Measurements from ENCODE around the gene REM1. TPM values are rescaled to one million over a fixed set of nuclear protein-coding genes. Genes with fewer than 3 reads are reported as not detected.
"Not testable (repeated sequence)": the region's sequence is repeated elsewhere in the genome, so short reads cannot be mapped to it uniquely, and the experiment has no call there.

REM1 gene
- polyA plus RNA-seq, 4 donors, result 0.81 to 1.8 (median 0.90) TPM; not detected in 1

DNA sequence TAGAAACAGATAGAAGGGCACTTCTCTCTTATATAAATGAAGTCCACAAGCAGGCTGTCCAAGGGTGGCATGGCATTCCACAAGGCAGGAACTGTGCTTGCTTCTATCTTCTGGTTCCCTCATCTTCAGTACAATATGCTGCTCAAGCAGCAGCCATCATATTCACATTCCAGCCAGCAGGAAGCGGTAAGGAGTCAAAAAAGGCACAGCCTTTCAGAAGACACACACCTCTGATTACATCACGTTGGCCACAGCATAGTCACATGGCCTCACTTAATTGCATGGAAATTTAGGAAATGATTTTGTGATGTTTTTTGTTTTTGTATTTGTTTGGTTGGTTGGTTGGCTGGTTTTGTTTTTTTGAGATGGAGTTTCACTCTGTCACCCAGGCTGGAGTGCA lies 19.0 kb downstream of the REM1 start:
- FAIRE-seq, result no peak

DNA sequence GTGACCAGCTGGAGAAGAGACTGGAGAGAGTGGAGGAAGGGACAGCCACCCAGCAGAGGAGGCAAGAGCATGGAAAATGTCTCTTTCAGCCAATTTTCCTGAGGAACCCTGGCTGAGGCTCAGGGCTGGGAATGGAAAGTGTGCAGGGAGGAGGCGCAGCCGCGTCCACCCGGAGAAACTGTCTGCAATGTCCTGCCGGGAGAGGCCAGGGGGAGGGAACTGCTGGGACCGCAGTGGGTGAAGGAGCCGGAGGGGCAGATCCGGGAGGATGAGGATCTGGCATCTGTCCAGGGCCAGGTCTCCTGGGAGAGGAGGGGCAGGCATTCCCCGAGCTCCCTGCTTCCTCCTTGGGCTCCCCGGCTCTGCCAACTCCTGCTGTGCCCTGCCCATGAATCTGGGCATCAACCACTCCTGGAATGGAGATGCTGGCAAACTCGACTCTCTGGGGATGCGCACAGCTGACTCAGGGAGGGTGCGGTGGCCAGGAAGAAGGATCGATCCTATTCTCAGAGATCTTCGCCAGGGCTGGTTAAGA lies 21.7 kb downstream of the REM1 start:
- Histone ChIP-seq H3K4me1 (ENCODE audit: control insufficient read depth in 3 of 3, insufficient read depth in 2 of 3, low read depth in 1 of 3, low read length in 2 of 3) (no peaks in the 10 kb centered on the region), H3K9me3 (ENCODE audit: control insufficient read depth in 2 of 2, insufficient read depth in 1 of 2, low read depth in 1 of 2, low read length in 1 of 2) (no peaks in the 10 kb centered on the region), H3K27me3 (ENCODE audit: control insufficient read depth in 3 of 3, insufficient read depth in 3 of 3, low read length in 3 of 3) (no peaks in the 10 kb centered on the region), H3K27ac (ENCODE audit: low read depth in 1 of 3, low read length in 2 of 3) (peak overlapping the region in 2 of 3 donors; percentile 56 to 72), H3K36me3 (ENCODE audit: control insufficient read depth in 3 of 3, insufficient read depth in 2 of 3, low read depth in 1 of 3, low read length in 3 of 3) (no peaks in the 10 kb centered on the region), H3K4me3 (ENCODE audit: low read depth in 1 of 3, low read length in 3 of 3) (no peak overlapping the region)
- DNase-seq, result peak in 1 of 2 donors; percentile 36
- FAIRE-seq, result no peak
- WGBS, 3 donors, result 40 to 52% (median 46%) methylated on average over 15 of the region's 15 CpGs

More for the DNA sequence above, 19.0 kb downstream of the REM1 start:
- peak in 1 of 2 donors; percentile 11 for DNase-seq
- H3K36me3 ChIP-seq (ENCODE audit: control insufficient read depth in 3 of 3, insufficient read depth in 2 of 3, low read depth in 1 of 3, low read length in 3 of 3), result no peaks in the 10 kb centered on the region
- no peaks in the 10 kb centered on the region for H3K4me1 ChIP-seq (ENCODE audit: control insufficient read depth in 3 of 3, insufficient read depth in 2 of 3, low read depth in 1 of 3, low read length in 2 of 3)
- no peak overlapping the region for H3K27ac ChIP-seq (ENCODE audit: low read depth in 1 of 3, low read length in 2 of 3)
- no peaks in the 10 kb centered on the region for H3K27me3 ChIP-seq (ENCODE audit: control insufficient read depth in 3 of 3, insufficient read depth in 3 of 3, low read length in 3 of 3)
- no peaks in the 10 kb centered on the region for H3K9me3 ChIP-seq (ENCODE audit: control insufficient read depth in 2 of 2, insufficient read depth in 1 of 2, low read depth in 1 of 2, low read length in 1 of 2)
- no peak overlapping the region for H3K4me3 ChIP-seq (ENCODE audit: low read depth in 1 of 3, low read length in 3 of 3)
- WGBS, 3 donors, result 41 to 51% (median 44%) methylated on average over 2 of the region's 2 CpGs

DNA sequence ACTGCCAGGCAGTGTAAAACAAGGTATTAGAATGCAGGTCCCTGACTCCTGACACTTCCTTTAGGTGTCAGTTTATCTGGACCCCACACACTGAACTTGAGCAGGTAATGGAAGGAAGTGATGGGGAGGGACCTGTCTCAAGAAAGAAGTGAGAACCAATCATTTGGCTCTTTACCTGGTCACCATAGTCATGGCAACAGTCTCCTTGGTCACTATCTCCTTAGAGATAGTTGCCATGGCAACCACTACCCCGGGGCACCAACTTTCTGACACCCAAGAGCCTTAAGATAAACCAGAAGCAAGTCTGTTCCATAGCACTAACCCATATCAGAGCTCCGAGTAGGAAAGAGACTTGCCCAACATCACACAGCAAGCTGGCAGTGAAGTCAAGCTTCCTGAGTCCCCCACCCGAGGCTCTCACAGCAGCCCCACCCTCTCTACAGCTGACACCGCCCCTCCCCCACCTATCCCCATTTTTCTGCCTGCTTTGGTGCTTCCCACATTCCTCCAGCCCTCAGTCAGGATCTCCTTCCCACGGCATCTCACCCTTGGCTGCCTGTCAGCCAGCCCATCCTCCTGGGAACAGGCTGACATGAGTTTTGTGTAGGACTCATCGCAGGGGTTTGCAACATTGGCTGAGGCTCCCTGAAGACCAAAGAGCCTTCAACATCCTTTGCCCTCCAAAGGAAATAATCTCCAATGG lies 22.9 kb downstream of the REM1 start:
- Histone ChIP-seq H3K27me3 (ENCODE audit: control insufficient read depth in 3 of 3, insufficient read depth in 3 of 3, low read length in 3 of 3) (no peaks in the 10 kb centered on the region), H3K9me3 (ENCODE audit: control insufficient read depth in 2 of 2, insufficient read depth in 1 of 2, low read depth in 1 of 2, low read length in 1 of 2) (no peaks in the 10 kb centered on the region), H3K4me1 (ENCODE audit: control insufficient read depth in 3 of 3, insufficient read depth in 2 of 3, low read depth in 1 of 3, low read length in 2 of 3) (no peaks in the 10 kb centered on the region), H3K4me3 (ENCODE audit: low read depth in 1 of 3, low read length in 3 of 3) (no peak overlapping the region), H3K27ac (ENCODE audit: low read depth in 1 of 3, low read length in 2 of 3) (no peak overlapping the region), H3K36me3 (ENCODE audit: control insufficient read depth in 3 of 3, insufficient read depth in 2 of 3, low read depth in 1 of 3, low read length in 3 of 3) (no peaks in the 10 kb centered on the region)
- WGBS, 3 donors, result 22 to 35% (median 32%) methylated on average over 6 of the region's 6 CpGs
- DNase-seq, result no peak
- no peak for FAIRE-seq

DNA sequence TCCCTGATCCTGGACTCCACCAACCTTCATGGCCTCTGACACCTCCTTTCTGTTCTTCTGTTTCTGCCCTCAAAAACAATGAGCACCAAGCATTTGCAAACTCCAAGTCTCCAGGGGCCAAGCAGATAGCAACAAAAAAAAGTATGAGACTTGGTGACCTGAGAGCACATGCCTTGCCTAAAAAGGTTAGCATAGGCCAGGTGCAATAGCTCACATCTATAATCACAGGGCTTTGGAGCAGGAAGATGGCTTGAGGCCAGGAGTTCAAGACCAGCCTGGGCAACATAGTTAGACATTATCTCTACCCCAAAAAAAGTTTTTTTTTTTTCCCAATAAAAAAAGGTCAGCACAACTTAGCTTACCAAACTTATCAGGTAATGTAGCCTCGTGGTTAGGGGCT lies 25.4 kb downstream of the REM1 start:
- no peaks in the 10 kb centered on the region for H3K4me1 ChIP-seq (ENCODE audit: control insufficient read depth in 3 of 3, insufficient read depth in 2 of 3, low read depth in 1 of 3, low read length in 2 of 3)
- no peak overlapping the region for H3K27ac ChIP-seq (ENCODE audit: low read depth in 1 of 3, low read length in 2 of 3)
- H3K36me3 ChIP-seq (ENCODE audit: control insufficient read depth in 3 of 3, insufficient read depth in 2 of 3, low read depth in 1 of 3, low read length in 3 of 3), result no peaks in the 10 kb centered on the region
- FAIRE-seq (no peak), DNase-seq (no peak)
- H3K4me3 ChIP-seq (ENCODE audit: low read depth in 1 of 3, low read length in 3 of 3), result no peak overlapping the region
- WGBS, 3 donors, result 0 to 51% (median 18%) methylated on average over 1 of the region's 1 CpG
- no peaks in the 10 kb centered on the region for H3K27me3 ChIP-seq (ENCODE audit: control insufficient read depth in 3 of 3, insufficient read depth in 3 of 3, low read length in 3 of 3)
- H3K9me3 ChIP-seq (ENCODE audit: control insufficient read depth in 2 of 2, insufficient read depth in 1 of 2, low read depth in 1 of 2, low read length in 1 of 2), result no peaks in the 10 kb centered on the region

DNA sequence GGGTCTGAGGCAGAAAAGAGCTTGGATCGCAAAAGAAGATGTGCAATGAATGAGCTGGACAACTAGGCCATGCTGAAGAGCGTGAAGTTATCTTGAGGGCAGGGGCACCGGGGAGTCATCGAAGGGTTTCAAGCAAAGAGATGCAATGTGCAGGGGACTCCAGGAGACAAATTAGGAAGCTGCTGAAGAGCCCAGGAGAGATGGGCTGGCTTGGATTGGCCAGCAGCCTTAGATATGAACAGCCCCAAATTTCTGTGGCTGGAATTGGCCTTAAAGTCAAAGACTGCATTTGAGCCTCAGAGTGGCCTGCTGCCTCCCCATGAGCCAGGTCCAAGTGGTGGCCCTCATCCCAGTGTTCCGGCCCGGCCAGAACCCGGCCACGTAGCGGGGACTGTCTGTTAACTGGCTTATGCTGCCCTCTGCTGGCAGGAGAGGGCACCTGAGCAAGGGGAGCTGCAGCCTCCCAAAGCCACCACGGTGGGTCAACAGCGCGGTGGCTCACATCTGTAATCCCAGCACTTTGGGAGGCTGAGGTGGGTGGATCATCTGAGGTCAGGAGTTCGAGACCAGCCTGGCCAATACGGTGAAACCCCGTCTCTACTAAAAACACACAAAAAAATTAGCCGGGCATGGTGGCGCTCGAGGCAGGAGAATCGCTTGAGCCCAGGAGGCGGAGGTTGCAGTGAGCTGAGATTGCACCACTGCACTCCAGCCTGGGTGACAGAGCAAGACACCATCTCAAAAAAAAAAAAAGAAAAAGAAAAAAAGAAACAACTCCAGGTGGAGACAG lies 28.0 kb downstream of the REM1 start:
- not testable (repeated sequence) for H3K4me1 ChIP-seq (ENCODE audit: control insufficient read depth in 3 of 3, insufficient read depth in 2 of 3, low read depth in 1 of 3, low read length in 2 of 3); H3K27ac ChIP-seq (ENCODE audit: low read depth in 1 of 3, low read length in 2 of 3); H3K4me3 ChIP-seq (ENCODE audit: low read depth in 1 of 3, low read length in 3 of 3); H3K9me3 ChIP-seq (ENCODE audit: control insufficient read depth in 2 of 2, insufficient read depth in 1 of 2, low read depth in 1 of 2, low read length in 1 of 2); H3K27me3 ChIP-seq (ENCODE audit: control insufficient read depth in 3 of 3, insufficient read depth in 3 of 3, low read length in 3 of 3); H3K36me3 ChIP-seq (ENCODE audit: control insufficient read depth in 3 of 3, insufficient read depth in 2 of 3, low read depth in 1 of 3, low read length in 3 of 3); FAIRE-seq
- peak; percentile 73 to 82 for DNase-seq
- WGBS, 3 donors, result 30 to 34% (median 31%) methylated on average over 20 of the region's 20 CpGs

DNA sequence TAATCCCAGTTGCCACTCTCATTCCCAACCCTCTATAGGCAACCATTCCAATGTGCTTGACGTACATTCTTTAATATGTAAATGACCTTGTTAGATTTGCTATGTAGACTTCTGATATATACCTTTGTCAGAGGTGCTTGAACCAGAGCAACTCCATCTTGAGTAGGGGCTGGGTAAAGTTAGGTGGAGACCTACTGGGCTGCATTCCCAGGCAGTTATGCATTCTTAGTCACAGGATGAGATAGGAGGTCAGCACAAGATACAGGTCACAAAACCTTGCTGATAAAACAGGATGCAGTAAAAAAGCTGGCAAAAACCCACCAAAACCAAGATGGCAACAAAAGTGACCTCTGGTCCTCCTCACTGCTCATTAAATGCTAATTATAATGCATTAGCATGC lies 30.8 kb downstream of the REM1 start:
- Histone ChIP-seq H3K36me3 (ENCODE audit: control insufficient read depth in 3 of 3, insufficient read depth in 2 of 3, low read depth in 1 of 3, low read length in 3 of 3) (no peaks in the 10 kb centered on the region), H3K27ac (ENCODE audit: low read depth in 1 of 3, low read length in 2 of 3) (no peak overlapping the region), H3K4me1 (ENCODE audit: control insufficient read depth in 3 of 3, insufficient read depth in 2 of 3, low read depth in 1 of 3, low read length in 2 of 3) (no peaks in the 10 kb centered on the region), H3K9me3 (ENCODE audit: control insufficient read depth in 2 of 2, insufficient read depth in 1 of 2, low read depth in 1 of 2, low read length in 1 of 2) (peaks cover 0 to 4% of the 10 kb centered on the region in 2 donors), H3K27me3 (ENCODE audit: control insufficient read depth in 3 of 3, insufficient read depth in 3 of 3, low read length in 3 of 3) (peaks cover 0 to 3% (median 0%) of the 10 kb centered on the region in 3 donors), H3K4me3 (ENCODE audit: low read depth in 1 of 3, low read length in 3 of 3) (no peak overlapping the region)
- 75 to 90% (median 82%) methylated on average over 1 of the region's 1 CpG for WGBS, 3 donors
- DNase-seq (no peak), FAIRE-seq (no peak)

DNA sequence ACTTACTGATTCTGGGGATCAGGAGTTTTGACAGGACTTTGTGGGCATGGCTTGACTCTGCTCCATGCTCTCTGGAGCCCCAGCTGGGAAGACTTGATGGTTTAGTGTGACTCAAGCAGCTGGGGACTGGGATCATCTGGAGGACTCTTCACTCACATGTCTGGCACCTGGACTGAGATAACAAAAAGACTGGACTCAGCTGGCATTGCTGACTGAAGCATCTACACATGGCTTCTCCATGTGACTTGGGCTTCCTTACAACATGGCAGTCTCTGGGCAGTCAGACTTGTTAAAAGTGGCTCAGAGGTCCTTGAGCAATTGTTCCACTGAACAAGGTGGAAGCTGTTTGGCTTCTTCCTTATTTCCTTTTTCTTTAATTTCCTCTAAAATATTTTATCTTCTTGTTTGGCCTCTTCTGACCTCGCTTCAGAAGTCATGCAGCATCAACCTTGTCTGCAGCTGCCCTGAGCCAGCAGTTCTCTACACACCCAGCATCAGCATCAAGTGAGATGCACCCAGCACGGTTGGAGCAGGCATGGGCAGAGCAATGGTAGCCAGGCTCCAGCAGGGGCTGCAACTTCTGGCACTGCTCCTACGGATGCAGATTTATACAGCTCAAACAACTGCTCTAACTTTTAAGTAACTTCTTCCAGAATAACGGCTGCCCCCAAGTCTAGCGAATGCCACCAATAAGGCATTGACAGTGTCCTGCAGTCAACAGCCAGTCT lies 33.6 kb downstream of the REM1 start:
- Histone ChIP-seq H3K27ac (ENCODE audit: low read depth in 1 of 3, low read length in 2 of 3) (no peak overlapping the region), H3K27me3 (ENCODE audit: control insufficient read depth in 3 of 3, insufficient read depth in 3 of 3, low read length in 3 of 3) (peaks cover 0 to 3% (median 0%) of the 10 kb centered on the region in 3 donors), H3K9me3 (ENCODE audit: control insufficient read depth in 2 of 2, insufficient read depth in 1 of 2, low read depth in 1 of 2, low read length in 1 of 2) (peaks cover 0 to 4% of the 10 kb centered on the region in 2 donors), H3K4me3 (ENCODE audit: low read depth in 1 of 3, low read length in 3 of 3) (no peak overlapping the region), H3K4me1 (ENCODE audit: control insufficient read depth in 3 of 3, insufficient read depth in 2 of 3, low read depth in 1 of 3, low read length in 2 of 3) (no peaks in the 10 kb centered on the region), H3K36me3 (ENCODE audit: control insufficient read depth in 3 of 3, insufficient read depth in 2 of 3, low read depth in 1 of 3, low read length in 3 of 3) (no peaks in the 10 kb centered on the region)
- WGBS, 3 donors, result 68 to 84% (median 80%) methylated on average over 5 of the region's 5 CpGs
- DNase-seq (no peak), FAIRE-seq (no peak)
